Frontal cortex (tissue), 4 donors: ENCODE measurements around the gene PNMA8A. TPM values are rescaled to one million over a fixed set of nuclear protein-coding genes. Genes with fewer than 3 reads are reported as not detected.
"Not testable (repeated sequence)": the region's sequence is repeated elsewhere in the genome, so short reads cannot be mapped to it uniquely, and the experiment has no call there.

ENCODE experiments used
- DNase-seq, 2 donors: peaks; one replicate each; pipeline ENCODE4 v3.0.0; 2012; ENCODE audit warnings: low spot score in 2 of 2
- FAIRE-seq: peaks from 2 replicates; lab custom pipeline; 2012; peaks lifted over from hg19 to GRCh38; lab: Jason Lieb, UNC
- total RNA-seq: library from RNA; depleted of rRNA; stranded (reverse); fragments of >200 nt; gene quantifications from one replicate; pipeline ENCODE4 v1.2.3, GENCODE V29; 2014
- donor health status: control.
- donor health status: control.
- donor health status: control.

Gene PNMA8A
- total RNA-seq: 68.1 TPM

GRCh38 chr19:46471116-46471733 is at the start of gene PNMA8A:
PNMA8A (minus strand) TSS chr19:46471563; CDS start chr19:46471035, 528 bp downstream.
- FAIRE-seq: no peak
- peak; percentile 74 to 80 for DNase-seq

- no peak for FAIRE-seq
- no peak for DNase-seq
Observed at GRCh38 chr19:46520616-46521015, 49.3 kb upstream of the PNMA8A start.

- FAIRE-seq (no peak), DNase-seq (no peak)
Observed at GRCh38 chr19:46517471-46517870, 46.1 kb upstream of the PNMA8A start.

- FAIRE-seq: no peak
- DNase-seq: peak in 1 of 2 donors; percentile 65
Observed at GRCh38 chr19:46515879-46516350, 44.6 kb upstream of the PNMA8A start.

- DNase-seq: no peak
- no peak for FAIRE-seq
Observed at GRCh38 chr19:46515290-46515609, 43.9 kb upstream of the PNMA8A start.

GRCh38 chr19:46514589-46515289 is 43.4 kb upstream of the PNMA8A start:
- DNase-seq: no peak
- no peak for FAIRE-seq

GRCh38 chr19:46513461-46514236 is 42.3 kb upstream of the PNMA8A start:
- peak; percentile 46 to 81 for DNase-seq
- no peak for FAIRE-seq

GRCh38 chr19:46511237-46511636 is 39.9 kb upstream of the PNMA8A start:
- DNase-seq: no peak
- no peak for FAIRE-seq

GRCh38 chr19:46508206-46508605 is 36.8 kb upstream of the PNMA8A start:
- no peak for DNase-seq
- FAIRE-seq: no peak

GRCh38 chr19:46503848-46504453 is 32.6 kb upstream of the PNMA8A start:
- no peak for DNase-seq
- FAIRE-seq: no peak

GRCh38 chr19:46502891-46503290 is 31.5 kb upstream of the PNMA8A start:
- no peak for DNase-seq
- FAIRE-seq: no peak

GRCh38 chr19:46499692-46500091 is 28.3 kb upstream of the PNMA8A start:
- DNase-seq (no peak), FAIRE-seq (no peak)

GRCh38 chr19:46497773-46498172 is 26.4 kb upstream of the PNMA8A start:
- FAIRE-seq: no peak
- DNase-seq: no peak

GRCh38 chr19:46496886-46497285 is 25.5 kb upstream of the PNMA8A start:
- DNase-seq, FAIRE-seq: not testable (repeated sequence)

GRCh38 chr19:46496304-46496703 is 24.9 kb upstream of the PNMA8A start:
- FAIRE-seq: no peak
- no peak for DNase-seq

GRCh38 chr19:46495786-46496099 is 24.4 kb upstream of the PNMA8A start, which contains the start of gene PNMA8B:
PNMA8B (minus strand) TSS chr19:46495867; CDS start chr19:46495465, 402 bp downstream.
- no peak for FAIRE-seq

GRCh38 chr19:46494941-46495785 is 23.8 kb upstream of the PNMA8A start:
- FAIRE-seq: no peak

More at GRCh38 chr19:46495786-46496099, 24.4 kb upstream of the PNMA8A start, which contains the start of gene PNMA8B:
- peak; percentile 89 for DNase-seq

GRCh38 chr19:46494146-46494940 is 23.0 kb upstream of the PNMA8A start:
- DNase-seq (peak in 1 of 2 donors; percentile 20), FAIRE-seq (no peak)

More at GRCh38 chr19:46494941-46495785, 23.8 kb upstream of the PNMA8A start:
- DNase-seq: peak in 1 of 2 donors; percentile 23
